MM.1S (cell line): ENCODE results near the gene DYDC1.

Experiments used
- CTCF ChIP-seq: fragments of 300-600 bp; sonication (generic); IDR thresholded peaks from 2 replicates; pipeline ENCODE4 v1.5.1; 2016; ENCODE audit warnings: antibody characterized with exemption, low read length, mixed read lengths
- EZH2 ChIP-seq: fragments of 300-600 bp; sonication (generic); optimal IDR thresholded peaks from 2 replicates; pipeline ENCODE3; 2017; ENCODE audit warnings: low read depth, mild to moderate bottlenecking, antibody characterized with exemption, low read length, mixed read lengths

- TF ChIP-seq CTCF: no peak
- TF ChIP-seq EZH2: no peak
Measured at GRCh38 chr10:80320377-80320776, 36.2 kb downstream of the DYDC1 start.
